HFFc6 (cell line): ENCODE measurements around the gene HSPA2. TPM values are rescaled to one million over a fixed set of nuclear protein-coding genes. Genes with fewer than 3 reads are reported as not detected.

ENCODE experiments used
- DNase-seq: peaks from one replicate; pipeline ENCODE4 v3.0.0-alpha.2; 2018
- H3K27ac Mint-ChIP-seq: 2 replicates; pipeline ENCODE4 v1.8.0; 2020; ENCODE audit warnings: mild to moderate bottlenecking, mixed read lengths
- H3K27me3 Mint-ChIP-seq: 2 replicates; pipeline ENCODE4 v1.8.0; 2021; ENCODE audit warnings: mild to moderate bottlenecking, moderate library complexity, mixed read lengths; ENCODE audit not compliant: insufficient read depth
- H3K36me3 Mint-ChIP-seq: 2 replicates; pipeline ENCODE4 v1.8.0; 2021; ENCODE audit warnings: low read depth, mixed read lengths
- H3K4me1 Mint-ChIP-seq: 2 replicates; pipeline ENCODE4 v1.8.0; 2020; ENCODE audit warnings: low read depth, mixed read lengths
- H3K4me3 Mint-ChIP-seq: 2 replicates; pipeline ENCODE4 v1.8.0; 2020; ENCODE audit warnings: mild to moderate bottlenecking, moderate library complexity, mixed read lengths
- H3K9me3 Mint-ChIP-seq: 2 replicates; pipeline ENCODE4 v1.8.0; 2020; ENCODE audit warnings: mild to moderate bottlenecking, mixed read lengths
- CTCF ChIP-seq: fragments of 200-600 bp; sonication (generic); IDR thresholded peaks from 2 replicates; pipeline ENCODE4 v1.5.0; 2021; ENCODE audit warnings: antibody characterized with exemption, mild to moderate bottlenecking
- total RNA-seq, 6 experiments: library from RNA; stranded (reverse); fragmentation: NEBNext Ultra II Directional; extraction: Animal tissue kit (Norgen Biotek cat#: 25700); gene quantifications; 2 replicates in 1 of 6; 3 replicates in 5 of 6; pipeline ENCODE4 v1.2.3, GENCODE V29; 2021

HSPA2 gene
- total RNA-seq, 6 experiments from 2014 or later = 5.6 to 9.6 (median 9.2) TPM

GRCh38 chr14:64504310-64504896 is 36.1 kb upstream of the HSPA2 start, which contains the start of gene ZBTB1:
Gene ZBTB1, plus strand, starts transcription at chr14:64504770. Its CDS starts 16,735 bp downstream, at chr14:64521505.
- Mint-ChIP-seq H3K27ac (peak within 1 kb of the TSS; percentile 99), H3K9me3 (no peaks in the 10 kb centered on the region), H3K4me1 (peaks cover 73% of the 10 kb centered on the region), H3K4me3 (peak within 1 kb of the TSS; percentile 95), H3K27me3 (0 out of 2 replicates have a peak, but pooled peaks cover 3% of the 10 kb centered on the region), H3K36me3 (peaks cover 10% of the 10 kb centered on the region)
- peak; percentile 84 for DNase-seq
- TF ChIP-seq CTCF = no peak

DNA sequence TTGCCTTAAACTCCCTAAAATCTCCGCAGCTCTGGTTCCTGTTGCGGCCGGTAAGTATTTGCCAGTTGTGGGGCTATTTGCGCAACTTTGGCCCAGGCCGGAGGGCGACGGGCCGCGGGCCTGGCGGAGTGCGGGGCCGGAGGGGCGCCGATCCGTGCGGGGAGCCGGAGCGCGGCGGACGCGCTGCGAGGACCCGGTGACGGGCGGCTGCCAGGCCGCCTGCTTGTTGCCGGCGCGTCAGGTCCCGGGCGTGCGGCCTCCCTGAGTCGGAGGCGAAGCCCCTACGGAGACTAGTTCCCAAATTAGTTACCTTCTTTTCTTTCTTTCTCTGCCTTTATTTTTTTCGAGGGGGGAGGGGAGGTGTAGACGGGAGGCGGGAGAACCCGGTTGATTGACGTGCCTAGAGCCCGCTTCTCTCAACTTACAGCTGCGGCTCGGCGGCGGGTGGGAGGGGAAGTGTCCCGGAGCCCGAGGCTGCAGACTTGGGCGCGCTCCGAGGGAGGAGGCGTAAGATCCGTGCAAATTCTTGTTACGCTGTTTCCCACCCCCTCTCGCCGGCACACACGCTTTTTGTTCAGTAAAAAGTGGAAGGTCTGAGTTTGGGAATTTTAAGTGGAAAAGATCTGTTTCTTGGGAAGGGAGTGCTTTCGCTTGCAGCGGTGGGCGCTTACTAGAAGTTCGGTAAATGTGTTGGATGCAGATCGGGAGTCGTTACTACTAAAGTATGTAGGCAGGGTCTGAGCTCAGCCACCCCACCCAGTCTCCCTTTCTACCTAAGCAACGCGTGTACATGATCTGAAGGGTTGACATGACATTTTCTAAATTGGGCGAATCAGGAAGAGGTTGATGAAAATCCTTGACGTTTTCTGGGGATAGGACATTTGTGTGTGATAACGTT is 35.4 kb upstream of the HSPA2 start:
- peak; percentile 81 for DNase-seq
- Mint-ChIP-seq H3K4me1 (peaks cover 74% of the 10 kb centered on the region), H3K27ac (peak overlapping the region; percentile 99), H3K27me3 (0 out of 2 replicates have a peak, but pooled peaks cover 3% of the 10 kb centered on the region), H3K4me3 (peak overlapping the region; percentile 95), H3K36me3 (peaks cover 10% of the 10 kb centered on the region), H3K9me3 (no peaks in the 10 kb centered on the region)
- no peak; the same call in 1 of the 2 replicates for TF ChIP-seq CTCF

GRCh38 chr14:64506721-64507120 is 33.8 kb upstream of the HSPA2 start:
- H3K4me3 Mint-ChIP-seq = peak overlapping the region; percentile 95
- peaks cover 10% of the 10 kb centered on the region for H3K36me3 Mint-ChIP-seq
- no peak for DNase-seq
- H3K9me3 Mint-ChIP-seq = no peaks in the 10 kb centered on the region
- no peak for TF ChIP-seq CTCF
- peaks cover 74% of the 10 kb centered on the region for H3K4me1 Mint-ChIP-seq
- H3K27ac Mint-ChIP-seq = peak overlapping the region; percentile 96
- 0 out of 2 replicates have a peak, but pooled peaks cover 3% of the 10 kb centered on the region for H3K27me3 Mint-ChIP-seq

GRCh38 chr14:64507376-64508156 is 33.0 kb upstream of the HSPA2 start:
- Mint-ChIP-seq H3K27ac (peak overlapping the region; percentile 96), H3K4me1 (peaks cover 66% of the 10 kb centered on the region)
- TF ChIP-seq CTCF = no peak

DNA sequence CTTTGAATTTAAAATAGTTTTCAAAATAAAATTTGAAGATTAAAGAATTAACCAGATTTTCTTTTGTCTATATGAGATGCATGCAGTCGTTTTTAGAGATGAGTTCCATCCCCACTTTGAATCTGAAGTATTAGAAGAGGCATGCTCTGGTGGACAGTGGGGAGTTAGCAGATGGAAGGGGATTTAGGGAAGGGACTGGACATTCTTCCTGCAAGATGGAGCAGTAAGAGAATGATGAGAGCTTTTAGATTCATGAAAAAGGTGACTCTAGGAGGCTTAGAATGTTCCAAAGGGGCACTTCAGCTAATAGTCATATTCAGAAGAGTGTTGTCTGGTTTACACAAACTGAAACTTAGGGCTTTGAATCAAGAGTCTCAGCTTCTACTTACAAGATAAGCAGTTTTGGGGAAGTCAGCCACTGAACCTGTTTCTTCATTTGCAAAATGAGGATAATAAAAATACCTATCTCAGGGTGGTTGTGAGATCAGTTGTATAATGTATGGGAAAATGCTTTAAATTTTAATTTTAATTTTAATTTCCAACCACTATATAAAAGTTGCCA is 32.2 kb upstream of the HSPA2 start:
- Mint-ChIP-seq H3K27ac (peak overlapping the region; percentile 27), H3K4me1 (peaks cover 61% of the 10 kb centered on the region), H3K36me3 (peaks cover 10% of the 10 kb centered on the region), H3K4me3 (peak overlapping the region; percentile 95), H3K9me3 (no peaks in the 10 kb centered on the region), H3K27me3 (0 out of 2 replicates have a peak, but pooled peaks cover 1% of the 10 kb centered on the region)
- DNase-seq = no peak
- TF ChIP-seq CTCF = no peak

More at GRCh38 chr14:64507376-64508156, 33.0 kb upstream of the HSPA2 start:
- Mint-ChIP-seq H3K27me3 (0 out of 2 replicates have a peak, but pooled peaks cover 3% of the 10 kb centered on the region), H3K36me3 (peaks cover 10% of the 10 kb centered on the region), H3K4me3 (peak overlapping the region; percentile 95), H3K9me3 (no peaks in the 10 kb centered on the region)
- peak; percentile 20 for DNase-seq
